ENCODE results near the gene HK2.
"Not testable (repeated sequence)": the region's sequence is repeated elsewhere in the genome, so short reads cannot be mapped to it uniquely, and the experiment has no call there.

HK2 gene

GRCh38 chr2:74833418-74834233 lies at the start of gene HK2:
Gene HK2, plus strand, starts transcription at chr2:74834127. Its CDS starts 454 bp downstream, at chr2:74834581.
- Mint-ChIP-seq H3K27ac (peak within 1 kb of the TSS; percentile 75), H3K4me1 (peaks cover 55% of the 10 kb centered on the region), H3K36me3 (peaks cover 32% of the 10 kb centered on the region), H3K4me3 (peak within 1 kb of the TSS; percentile 77), H3K9me3 (no peaks in the 10 kb centered on the region)
- DNase-seq (ENCODE audit: low spot score in 2 of 2) (peak in 1 of 2 donors; percentile 67), ATAC-seq (peak; percentile 92)

GRCh38 chr2:74789271-74789670 lies 44.7 kb upstream of the HK2 start:
- Mint-ChIP-seq H3K36me3 (no peaks in the 10 kb centered on the region), H3K27ac (no peak overlapping the region), H3K4me3 (no peak overlapping the region), H3K4me1 (no peaks in the 10 kb centered on the region), H3K9me3 (peaks cover 10% of the 10 kb centered on the region)
- DNase-seq (ENCODE audit: low spot score in 2 of 2): no peak
- ATAC-seq: no peak

GRCh38 chr2:74792282-74792681 lies 41.6 kb upstream of the HK2 start:
- no peaks in the 10 kb centered on the region for H3K36me3 Mint-ChIP-seq
- H3K4me1 Mint-ChIP-seq: no peaks in the 10 kb centered on the region
- peaks cover 10% of the 10 kb centered on the region for H3K9me3 Mint-ChIP-seq
- no peak overlapping the region for H3K27ac Mint-ChIP-seq
- ATAC-seq: no peak
- no peak overlapping the region for H3K4me3 Mint-ChIP-seq
- no peak for DNase-seq (ENCODE audit: low spot score in 2 of 2)

GRCh38 chr2:74794878-74795277 lies 39.0 kb upstream of the HK2 start:
- not testable (repeated sequence) for H3K4me1 Mint-ChIP-seq; H3K4me3 Mint-ChIP-seq; H3K27ac Mint-ChIP-seq; DNase-seq (ENCODE audit: low spot score in 2 of 2); H3K36me3 Mint-ChIP-seq; ATAC-seq; H3K9me3 Mint-ChIP-seq

- DNase-seq (ENCODE audit: low spot score in 2 of 2) (no peak), ATAC-seq (no peak)
- Mint-ChIP-seq H3K4me3 (no peak overlapping the region), H3K4me1 (no peaks in the 10 kb centered on the region), H3K27ac (no peak overlapping the region), H3K9me3 (no peaks in the 10 kb centered on the region), H3K36me3 (no peaks in the 10 kb centered on the region)
Observed at GRCh38 chr2:74806355-74806839, 27.5 kb upstream of the HK2 start.

- Mint-ChIP-seq H3K36me3 (no peaks in the 10 kb centered on the region), H3K9me3 (no peaks in the 10 kb centered on the region), H3K4me1 (no peaks in the 10 kb centered on the region), H3K4me3 (no peak overlapping the region), H3K27ac (no peak overlapping the region)
- DNase-seq (ENCODE audit: low spot score in 2 of 2) (no peak), ATAC-seq (no peak)
Observed at GRCh38 chr2:74806920-74807319, 27.0 kb upstream of the HK2 start.

- Mint-ChIP-seq H3K4me1 (no peaks in the 10 kb centered on the region), H3K27ac (no peak overlapping the region), H3K9me3 (no peaks in the 10 kb centered on the region), H3K36me3 (no peaks in the 10 kb centered on the region), H3K4me3 (no peak overlapping the region)
- no peak for ATAC-seq
- no peak for DNase-seq (ENCODE audit: low spot score in 2 of 2)
Observed at GRCh38 chr2:74812787-74813590, 20.9 kb upstream of the HK2 start.

- no peak overlapping the region for H3K27ac Mint-ChIP-seq
- DNase-seq (ENCODE audit: low spot score in 2 of 2) (no peak), ATAC-seq (no peak)
- no peaks in the 10 kb centered on the region for H3K4me1 Mint-ChIP-seq
- no peaks in the 10 kb centered on the region for H3K36me3 Mint-ChIP-seq
- H3K4me3 Mint-ChIP-seq: no peak overlapping the region
- H3K9me3 Mint-ChIP-seq: no peaks in the 10 kb centered on the region
Observed at GRCh38 chr2:74814102-74814501, 19.8 kb upstream of the HK2 start.

GRCh38 chr2:74815941-74816340 lies 18.0 kb upstream of the HK2 start:
- Mint-ChIP-seq H3K36me3 (no peaks in the 10 kb centered on the region), H3K4me1 (no peaks in the 10 kb centered on the region), H3K27ac (no peak overlapping the region), H3K4me3 (no peak overlapping the region), H3K9me3 (no peaks in the 10 kb centered on the region)
- DNase-seq (ENCODE audit: low spot score in 2 of 2): no peak
- no peak for ATAC-seq

- no peaks in the 10 kb centered on the region for H3K36me3 Mint-ChIP-seq
- peak overlapping the region; percentile 53 for H3K27ac Mint-ChIP-seq
- H3K4me3 Mint-ChIP-seq: no peak overlapping the region
- no peak for DNase-seq (ENCODE audit: low spot score in 2 of 2)
- H3K4me1 Mint-ChIP-seq: no peaks in the 10 kb centered on the region
- H3K9me3 Mint-ChIP-seq: no peaks in the 10 kb centered on the region
- peak; percentile 31 for ATAC-seq
Observed at GRCh38 chr2:74816540-74817303, 17.2 kb upstream of the HK2 start.

- no peak for DNase-seq (ENCODE audit: low spot score in 2 of 2)
- Mint-ChIP-seq H3K4me3 (no peak overlapping the region), H3K36me3 (no peaks in the 10 kb centered on the region), H3K9me3 (no peaks in the 10 kb centered on the region), H3K27ac (peak overlapping the region; percentile 53), H3K4me1 (no peaks in the 10 kb centered on the region)
- no peak for ATAC-seq
Observed at GRCh38 chr2:74817304-74817675, 16.6 kb upstream of the HK2 start.

- Mint-ChIP-seq H3K9me3 (no peaks in the 10 kb centered on the region), H3K36me3 (no peaks in the 10 kb centered on the region), H3K4me3 (no peak overlapping the region), H3K27ac (no peak overlapping the region), H3K4me1 (no peaks in the 10 kb centered on the region)
- DNase-seq (ENCODE audit: low spot score in 2 of 2): no peak
- ATAC-seq: no peak
Observed at GRCh38 chr2:74819702-74820101, 14.2 kb upstream of the HK2 start.

- H3K27ac Mint-ChIP-seq: no peak overlapping the region
- DNase-seq (ENCODE audit: low spot score in 2 of 2): no peak
- no peaks in the 10 kb centered on the region for H3K9me3 Mint-ChIP-seq
- no peak for ATAC-seq
- no peaks in the 10 kb centered on the region for H3K4me1 Mint-ChIP-seq
- no peak overlapping the region for H3K4me3 Mint-ChIP-seq
- no peaks in the 10 kb centered on the region for H3K36me3 Mint-ChIP-seq
Observed at GRCh38 chr2:74821177-74822126, 12.5 kb upstream of the HK2 start.

- DNase-seq (ENCODE audit: low spot score in 2 of 2) (no peak), ATAC-seq (no peak)
- H3K9me3 Mint-ChIP-seq: no peaks in the 10 kb centered on the region
- H3K4me3 Mint-ChIP-seq: no peak overlapping the region
- H3K27ac Mint-ChIP-seq: no peak overlapping the region
- no peaks in the 10 kb centered on the region for H3K36me3 Mint-ChIP-seq
- no peaks in the 10 kb centered on the region for H3K4me1 Mint-ChIP-seq
Observed at GRCh38 chr2:74822771-74823566, 11.0 kb upstream of the HK2 start.
